Brain microvascular endothelial cell (primary cell): ENCODE data around the gene INMT.
"Not testable (repeated sequence)": the region's sequence is repeated elsewhere in the genome, so short reads cannot be mapped to it uniquely, and the experiment has no call there.

Experiments
- DNase-seq: peaks from one replicate; pipeline ENCODE4 v3.0.0-alpha.2; 2020
- H3K27ac ChIP-seq: fragments of 250-450 bp; sonication (Bioruptor Pico); 2 replicates; pipeline ENCODE4 v1.5.1; 2020; ENCODE audit warnings: mild to moderate bottlenecking, moderate library complexity
- H3K27me3 ChIP-seq: fragments of 250-450 bp; sonication (Bioruptor Pico); replicated peaks from 2 replicates; pipeline ENCODE4 v1.5.1; 2020; ENCODE audit warnings: mild to moderate bottlenecking
- H3K36me3 ChIP-seq: fragments of 250-450 bp; sonication (Bioruptor Pico); replicated peaks from 2 replicates; pipeline ENCODE4 v1.5.1; 2020; ENCODE audit warnings: mild to moderate bottlenecking
- H3K4me3 ChIP-seq: 2 replicates; pipeline ENCODE4 v1.5.1; 2011; ENCODE audit warnings: low read depth, mild to moderate bottlenecking, control low read depth, low read length, moderate library complexity
- CTCF ChIP-seq: IDR thresholded peaks from 2 replicates; pipeline ENCODE4 v1.5.1; 2011; ENCODE audit warnings: low read depth, mild to moderate bottlenecking, moderate library complexity, low read length, control low read depth, inconsistent platforms; ENCODE audit errors: missing control alignments
- in situ Hi-C: cut with HindIII; loops from 2 replicates; pipeline ENCODE4 v1.10.0; 2017; ENCODE audit warnings: low sequenced_read_pairs, low pct_ligation_motif_present

The INMT gene

DNA sequence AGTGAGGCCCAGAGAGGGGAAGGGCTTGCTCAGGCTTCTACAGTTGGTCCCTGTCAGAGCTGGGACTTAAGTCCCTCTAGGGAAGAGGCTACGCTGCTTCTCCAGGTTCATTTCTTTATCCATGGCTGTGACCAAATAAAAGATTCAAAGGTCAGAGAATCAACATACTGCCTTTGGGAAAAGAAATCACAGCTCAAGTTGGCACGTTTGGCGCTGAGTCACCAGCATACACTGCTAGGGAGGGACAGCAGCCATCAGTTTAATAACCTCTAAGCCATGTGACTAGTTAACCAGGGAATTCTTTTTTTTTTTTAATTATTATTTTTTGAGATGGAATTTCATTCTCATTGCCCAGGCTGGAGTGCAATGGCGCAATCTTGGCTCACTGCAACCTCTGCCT is 41.3 kb upstream of the INMT start:
- in situ Hi-C loops, result no loop called here
- no peak for TF ChIP-seq CTCF
- no peak overlapping the region for H3K4me3 ChIP-seq
- peaks cover 2% of the 10 kb centered on the region for H3K27me3 ChIP-seq
- no peak overlapping the region for H3K27ac ChIP-seq
- H3K36me3 ChIP-seq, result no peaks in the 10 kb centered on the region
- no peak for DNase-seq

- in situ Hi-C loops, result no loop called here
- Histone ChIP-seq H3K27ac (no peak overlapping the region), H3K27me3 (peaks cover under 1% of the 10 kb centered on the region), H3K4me3 (no peak overlapping the region), H3K36me3 (no peaks in the 10 kb centered on the region)
- no peak for DNase-seq
- no peak for TF ChIP-seq CTCF
Observed at GRCh38 chr7:30713392-30713791, 38.5 kb upstream of the INMT start.

DNA sequence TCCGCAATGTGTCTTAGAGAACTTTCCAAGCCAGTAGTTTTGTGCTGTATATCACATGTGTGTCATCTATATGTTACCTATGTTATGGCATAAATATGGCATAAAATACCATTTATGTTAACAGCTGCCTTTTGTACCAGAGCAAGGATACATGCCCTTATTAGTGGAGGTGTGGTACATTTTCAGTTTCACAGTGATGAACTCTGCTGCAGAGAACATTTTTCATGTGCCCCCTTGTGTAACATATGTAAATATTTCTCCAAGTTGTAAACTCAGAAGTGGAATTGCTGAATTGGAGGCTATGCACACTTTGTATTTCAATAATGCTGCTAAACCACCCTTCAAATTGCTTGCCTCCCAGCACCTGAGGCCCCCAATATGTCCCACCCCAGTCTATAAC is 37.8 kb upstream of the INMT start:
- Histone ChIP-seq H3K36me3 (no peaks in the 10 kb centered on the region), H3K27me3 (no peaks in the 10 kb centered on the region), H3K27ac (no peak overlapping the region), H3K4me3 (no peak overlapping the region)
- in situ Hi-C loops, result no loop called here
- no peak for DNase-seq
- TF ChIP-seq CTCF, result no peak

DNA sequence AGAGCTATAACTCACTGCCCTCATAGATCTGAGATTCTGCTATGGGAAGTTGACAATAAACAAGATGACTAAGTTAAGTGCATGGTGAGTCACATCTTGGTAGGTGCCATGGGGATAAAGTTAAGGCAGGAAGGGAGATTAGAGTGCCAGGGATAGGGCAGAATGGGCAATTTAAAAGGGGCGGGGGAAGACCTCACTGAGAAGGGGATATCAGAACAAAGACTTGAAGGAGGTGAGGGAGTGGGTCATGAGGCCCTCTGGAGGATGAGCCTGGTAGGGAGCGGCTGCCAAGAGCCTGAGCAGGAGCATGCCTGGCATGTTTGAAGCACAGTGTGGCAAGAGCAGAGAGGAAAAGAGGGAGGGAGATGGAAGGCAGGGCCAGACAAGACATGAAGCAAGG is 34.8 kb upstream of the INMT start:
- no peak for DNase-seq
- H3K27ac ChIP-seq, result no peak overlapping the region
- H3K27me3 ChIP-seq, result no peaks in the 10 kb centered on the region
- no peak overlapping the region for H3K4me3 ChIP-seq
- TF ChIP-seq CTCF, result no peak
- no peaks in the 10 kb centered on the region for H3K36me3 ChIP-seq
- in situ Hi-C loops, result no loop called here

DNA sequence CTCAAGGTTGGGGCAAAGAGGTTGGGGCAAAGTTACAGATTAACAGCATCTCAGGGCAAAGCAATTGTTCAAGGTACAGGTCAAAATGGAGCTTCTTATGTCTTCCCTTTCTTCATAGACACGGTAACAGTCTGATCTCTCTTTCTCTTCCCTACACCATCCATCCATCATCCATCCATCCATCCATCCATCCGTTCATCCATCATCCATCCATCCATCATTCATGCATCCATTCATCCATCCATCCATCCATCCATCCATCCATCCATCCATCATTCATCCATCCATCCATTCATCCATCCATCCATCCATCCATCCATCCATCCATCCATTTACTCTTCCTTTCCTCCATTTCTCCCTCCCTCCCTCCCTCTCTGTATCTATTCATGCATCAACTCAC is 32.5 kb upstream of the INMT start:
- H3K36me3 ChIP-seq, DNase-seq, H3K27ac ChIP-seq, H3K27me3 ChIP-seq, in situ Hi-C loops, H3K4me3 ChIP-seq: not testable (repeated sequence)

- H3K36me3 ChIP-seq, result no peaks in the 10 kb centered on the region
- no peak for TF ChIP-seq CTCF
- in situ Hi-C loops, result no loop called here
- DNase-seq, result no peak
- no peak overlapping the region for H3K4me3 ChIP-seq
- peaks cover 9% of the 10 kb centered on the region for H3K27me3 ChIP-seq
- no peak overlapping the region for H3K27ac ChIP-seq
Observed at GRCh38 chr7:30721211-30721610, 30.7 kb upstream of the INMT start.
